Neuronal stem cell (in vitro differentiated cells): Measurements from ENCODE around the gene COQ5.

Experiments
- DNase-seq: peaks from one replicate; pipeline ENCODE4 v3.0.0-alpha.2; 2013; ENCODE audit warnings: low spot score
- H2AFZ ChIP-seq: one replicate; pipeline ENCODE4 v1.6.1; 2013; ENCODE audit warnings: mild to moderate bottlenecking, low read length, inconsistent platforms
- H2AK5ac ChIP-seq: 2 replicates; pipeline ENCODE4 v1.6.1; 2013; ENCODE audit warnings: low read depth, mild to moderate bottlenecking, inconsistent platforms, low read length, moderate library complexity, mixed read lengths
- H2BK120ac ChIP-seq: 2 replicates; pipeline ENCODE4 v1.6.1; 2013; ENCODE audit warnings: low read depth, mild to moderate bottlenecking, inconsistent platforms, low read length, moderate library complexity, mixed read lengths
- H2BK12ac ChIP-seq: one replicate; pipeline ENCODE4 v1.6.1; 2013; ENCODE audit warnings: low read length, inconsistent platforms
- H2BK15ac ChIP-seq: 2 replicates; pipeline ENCODE4 v1.6.1; 2013; ENCODE audit warnings: mild to moderate bottlenecking, low read length, inconsistent platforms, mixed read lengths
- H2BK5ac ChIP-seq: one replicate; pipeline ENCODE4 v1.6.1; 2013; ENCODE audit warnings: inconsistent platforms, mild to moderate bottlenecking, low read length, moderate library complexity
- H3K14ac ChIP-seq: one replicate; pipeline ENCODE4 v1.6.1; 2013; ENCODE audit warnings: low read length, inconsistent platforms
- H3K18ac ChIP-seq: 2 replicates; pipeline ENCODE4 v1.6.1; 2013; ENCODE audit warnings: low read length, inconsistent platforms
- H3K23ac ChIP-seq: 2 replicates; pipeline ENCODE4 v1.6.1; 2013; ENCODE audit warnings: low read depth, mild to moderate bottlenecking, mixed read lengths, low read length, inconsistent platforms; ENCODE audit not compliant: poor library complexity
- H3K27ac ChIP-seq: replicated peaks from 3 replicates; pipeline ENCODE4 v1.5.1; 2013; ENCODE audit warnings: low read length, inconsistent platforms
- H3K27me3 ChIP-seq, 3 experiments: 2 replicates each; pipeline ENCODE4 v1.6.1; 2013; ENCODE audit warnings: low read length in 3 of 3, mild to moderate bottlenecking in 2 of 3, inconsistent platforms in 1 of 3, low read depth in 1 of 3, mixed read lengths in 1 of 3, moderate library complexity in 1 of 3; ENCODE audit not compliant: control insufficient read depth in 3 of 3, insufficient read depth in 3 of 3
- H3K36me3 ChIP-seq, 2 donors: replicated peaks in 1 of 2; 2 replicates each; pipeline ENCODE4 v1.6.1; 2013; ENCODE audit warnings: low read length in 2 of 2; ENCODE audit not compliant: control insufficient read depth in 2 of 2, insufficient read depth in 2 of 2
- H3K4ac ChIP-seq: 2 replicates; pipeline ENCODE4 v1.6.1; 2013; ENCODE audit warnings: inconsistent platforms, mild to moderate bottlenecking, low read length, moderate library complexity
- H3K4me1 ChIP-seq, 2 donors: 1 replicate in 1 of 2; 2 replicates in 1 of 2; pipeline ENCODE4 v1.6.1; 2013; ENCODE audit warnings: low read length in 2 of 2, low read depth in 1 of 2; ENCODE audit not compliant: control insufficient read depth in 2 of 2, insufficient read depth in 1 of 2
- H3K4me2 ChIP-seq: one replicate; pipeline ENCODE4 v1.6.1; 2013; ENCODE audit warnings: mild to moderate bottlenecking, low read length, inconsistent platforms; ENCODE audit not compliant: insufficient read depth, poor library complexity, severe bottlenecking
- H3K4me3 ChIP-seq, 2 donors: 2 replicates each; pipeline ENCODE4 v1.5.1; 2013; ENCODE audit warnings: low read length in 2 of 2, mild to moderate bottlenecking in 2 of 2, inconsistent platforms in 1 of 2, moderate library complexity in 1 of 2
- H3K79me1 ChIP-seq: one replicate; pipeline ENCODE4 v1.6.1; 2013; ENCODE audit warnings: low read depth, mild to moderate bottlenecking, inconsistent platforms, low read length, moderate library complexity
- H3K9ac ChIP-seq: one replicate; pipeline ENCODE4 v1.6.1; 2013; ENCODE audit warnings: mild to moderate bottlenecking, low read depth, low read length, inconsistent platforms; ENCODE audit not compliant: poor library complexity
- H3K9me3 ChIP-seq, 2 donors: replicated peaks in 1 of 2; 2 replicates each; pipeline versions ENCODE3 to v1.6.1; 2013; ENCODE audit warnings: low read length in 2 of 2, mild to moderate bottlenecking in 2 of 2, inconsistent platforms in 1 of 2, low read depth in 1 of 2, mixed read lengths in 1 of 2, moderate library complexity in 1 of 2; ENCODE audit not compliant: control insufficient read depth in 2 of 2, insufficient read depth in 1 of 2
- H4K8ac ChIP-seq: one replicate; pipeline ENCODE4 v1.6.1; 2013; ENCODE audit warnings: low read depth, mild to moderate bottlenecking, inconsistent platforms, low read length, moderate library complexity
- H4K91ac ChIP-seq: one replicate; pipeline ENCODE4 v1.6.1; 2013; ENCODE audit warnings: low read length, low read depth, mild to moderate bottlenecking, inconsistent platforms; ENCODE audit not compliant: poor library complexity
- WGBS, 2 donors: extraction: QIAGEN DNeasy Blood & Tissue Kit; methylation state at CpG; one replicate each; pipeline ENCODE4 v1.1.7; 2013; ENCODE audit warnings: missing lambda C conversion rate in 2 of 2, mixed read lengths in 1 of 2; ENCODE audit not compliant: insufficient read length in 2 of 2, insufficient replicate concordance in 1 of 2; ENCODE audit errors: extremely low coverage in 2 of 2; 5-methylcytosine and 5-hydroxymethylcytosine counted together

The COQ5 gene

GRCh38 chr12:120463712-120464111 is 65.2 kb downstream of the COQ5 start:
- H3K27ac ChIP-seq: no peak overlapping the region
- H4K91ac ChIP-seq: no peak overlapping the region
- WGBS, 2 donors: no CpG with 5 or more reads among the region's 5 CpGs

GRCh38 chr12:120462099-120462640 is 66.8 kb downstream of the COQ5 start:
- no peak overlapping the region for H3K4me3 ChIP-seq
- H3K4me1 ChIP-seq: peaks cover 0 to 3% of the 10 kb centered on the region in 2 donors
- H3K36me3 ChIP-seq: peaks cover 56 to 97% of the 10 kb centered on the region in 2 donors
- H3K9ac ChIP-seq: no peak overlapping the region
- no peaks in the 10 kb centered on the region for H3K9me3 ChIP-seq
- no peak for DNase-seq
- no peaks in the 10 kb centered on the region for H3K27me3 ChIP-seq
- no CpG with 5 or more reads among the region's 3 CpGs for WGBS, 2 donors
- no peak overlapping the region for H3K4me2 ChIP-seq
- H3K18ac ChIP-seq: no peak overlapping the region
- H2BK12ac ChIP-seq: no peak overlapping the region
- no peak overlapping the region for H4K91ac ChIP-seq
- H3K27ac ChIP-seq: no peak overlapping the region
- H2AFZ ChIP-seq: no peak overlapping the region
- H4K8ac ChIP-seq: no peak overlapping the region
- no peak overlapping the region for H2BK120ac ChIP-seq
- H2BK15ac ChIP-seq: no peak overlapping the region
- peaks cover 2% of the 10 kb centered on the region for H3K79me1 ChIP-seq
- no peak overlapping the region for H3K4ac ChIP-seq
- H3K23ac ChIP-seq: no peak overlapping the region
- no peak overlapping the region for H2BK5ac ChIP-seq
- H3K14ac ChIP-seq: no peak overlapping the region
- no peak overlapping the region for H2AK5ac ChIP-seq

More at GRCh38 chr12:120463712-120464111, 65.2 kb downstream of the COQ5 start:
- peaks cover 51 to 88% of the 10 kb centered on the region in 2 donors for H3K36me3 ChIP-seq
- no peak overlapping the region for H3K4ac ChIP-seq
- peaks cover 0 to 3% of the 10 kb centered on the region in 2 donors for H3K4me1 ChIP-seq
- H3K9me3 ChIP-seq: no peaks in the 10 kb centered on the region
- H2BK12ac ChIP-seq: no peak overlapping the region
- no peak for DNase-seq
- no peak overlapping the region for H2BK120ac ChIP-seq
- no peak overlapping the region for H3K4me2 ChIP-seq
- no peak overlapping the region for H4K8ac ChIP-seq
- H3K9ac ChIP-seq: no peak overlapping the region
- H3K23ac ChIP-seq: no peak overlapping the region
- H3K14ac ChIP-seq: no peak overlapping the region
- no peaks in the 10 kb centered on the region for H3K27me3 ChIP-seq
- H3K18ac ChIP-seq: no peak overlapping the region
- no peak overlapping the region for H2AK5ac ChIP-seq
- no peak overlapping the region for H3K4me3 ChIP-seq
- no peak overlapping the region for H2BK5ac ChIP-seq
- peaks cover 2% of the 10 kb centered on the region for H3K79me1 ChIP-seq
- no peak overlapping the region for H2BK15ac ChIP-seq
- no peak overlapping the region for H2AFZ ChIP-seq

GRCh38 chr12:120460157-120460556 is 68.8 kb downstream of the COQ5 start:
- Histone ChIP-seq H3K23ac (no peak overlapping the region), H3K9me3 (no peaks in the 10 kb centered on the region), H3K79me1 (peaks cover 2% of the 10 kb centered on the region), H2BK12ac (no peak overlapping the region), H2BK15ac (no peak overlapping the region), H2BK5ac (no peak overlapping the region), H3K27ac (no peak overlapping the region), H2AFZ (no peak overlapping the region), H3K14ac (no peak overlapping the region), H4K8ac (no peak overlapping the region), H3K18ac (no peak overlapping the region), H3K4me3 (no peak overlapping the region), H3K27me3 (no peaks in the 10 kb centered on the region), H2AK5ac (no peak overlapping the region), H4K91ac (no peak overlapping the region), H3K36me3 (peaks cover 53 to 96% of the 10 kb centered on the region in 2 donors), H3K9ac (no peak overlapping the region), H2BK120ac (no peak overlapping the region), H3K4me1 (no peaks in the 10 kb centered on the region), H3K4ac (no peak overlapping the region), H3K4me2 (no peak overlapping the region)
- DNase-seq: no peak
- WGBS, 2 donors: no CpG with 5 or more reads among the region's 3 CpGs

GRCh38 chr12:120457133-120457532 is 71.8 kb downstream of the COQ5 start:
- Histone ChIP-seq H3K27ac (no peak overlapping the region), H2AK5ac (no peak overlapping the region), H3K9me3 (no peaks in the 10 kb centered on the region), H4K8ac (no peak overlapping the region), H2BK15ac (no peak overlapping the region), H2BK5ac (no peak overlapping the region), H3K18ac (no peak overlapping the region), H3K9ac (no peak overlapping the region), H3K79me1 (no peaks in the 10 kb centered on the region), H2AFZ (no peak overlapping the region), H3K27me3 (no peaks in the 10 kb centered on the region), H3K23ac (no peak overlapping the region), H3K36me3 (peaks cover 33 to 95% of the 10 kb centered on the region in 2 donors), H3K4ac (no peak overlapping the region), H3K14ac (no peak overlapping the region), H2BK120ac (no peak overlapping the region), H3K4me3 (no peak overlapping the region), H4K91ac (no peak overlapping the region), H3K4me1 (no peaks in the 10 kb centered on the region), H3K4me2 (no peak overlapping the region), H2BK12ac (no peak overlapping the region)
- WGBS, 2 donors: no CpG with 5 or more reads among the region's 6 CpGs
- DNase-seq: no peak
